HepG2 (cell line): ENCODE results near the gene MT1A. TPM values are rescaled to one million over a fixed set of nuclear protein-coding genes. Genes with fewer than 3 reads are reported as not detected.

ENCODE experiments used
- ATF1 ChIP-seq: IDR thresholded peaks from 2 replicates; pipeline ENCODE4 v1.6.1; 2016; ENCODE audit warnings: mild to moderate bottlenecking, control low read depth
- ESRRA ChIP-seq: sonication (generic); formaldehyde crosslinking; IDR thresholded peaks from 2 replicates; pipeline ENCODE4 v1.5.1; 2020; ENCODE audit warnings: mild to moderate bottlenecking, low read depth, missing genetic modification reagents
- NCOR1 ChIP-seq: fragments of 200-600 bp; sonication (generic); IDR thresholded peaks from 2 replicates; pipeline ENCODE4 v1.7.0; 2017; ENCODE audit warnings: antibody characterized with exemption, low read length, borderline replicate concordance
- NONO ChIP-seq, 2 experiments: fragments of 450-650 bp in 1 of 2; sonication (generic) in 1 of 2; formaldehyde crosslinking in 1 of 2; IDR thresholded peaks in 1 of 2; conservative IDR thresholded peaks in 1 of 2; 2 replicates each; pipeline versions ENCODE4 v1.6.1 to v1.8.0; 2017 to 2022; ENCODE audit warnings: mild to moderate bottlenecking in 1 of 2, missing genetic modification reagents in 1 of 2, moderate library complexity in 1 of 2
- SETDB1 ChIP-seq: sonication (generic); formaldehyde crosslinking; IDR thresholded peaks from 2 replicates; pipeline ENCODE4 v1.5.1; 2020; ENCODE audit warnings: missing genetic modification reagents, mild to moderate bottlenecking, borderline replicate concordance
- ZBTB8A ChIP-seq: sonication (generic); formaldehyde crosslinking; IDR thresholded peaks from 2 replicates; pipeline ENCODE4 v1.4.0; 2020; ENCODE audit warnings: mild to moderate bottlenecking, low read depth, missing genetic modification reagents, borderline replicate concordance
- ZC3H13 ChIP-seq: sonication (generic); formaldehyde crosslinking; IDR thresholded peaks from 2 replicates; pipeline ENCODE4 v1.8.1; 2023; ENCODE audit warnings: mild to moderate bottlenecking, missing genetic modification reagents, moderate library complexity
- ZNF136 ChIP-seq: sonication (generic); formaldehyde crosslinking; IDR thresholded peaks from 2 replicates; pipeline ENCODE4 v1.8.1; 2022; ENCODE audit warnings: low read depth, mild to moderate bottlenecking, moderate library complexity, missing genetic modification reagents
- ZNF160 ChIP-seq: sonication (generic); formaldehyde crosslinking; IDR thresholded peaks from 2 replicates; pipeline ENCODE4 v1.8.0; 2022; ENCODE audit warnings: mild to moderate bottlenecking, inconsistent platforms, missing genetic modification reagents
- ZNF251 ChIP-seq: sonication (generic); formaldehyde crosslinking; IDR thresholded peaks from 2 replicates; pipeline ENCODE4 v1.9.0; 2021; ENCODE audit warnings: mild to moderate bottlenecking, missing genetic modification reagents
- polyA plus RNA-seq, 8 experiments: library from polyadenylated mRNA; depleted of rRNA in 3 of 8; stranded (reverse) in 7 of 8; unstranded in 1 of 8; fragments of >200 nt; fragmentation: Illumina TruSeq in 4 of 8; extraction: Trizol in 4 of 8; gene quantifications; 2 replicates each; pipeline versions ENCODE4 v1.2.1 to v1.2.3, GENCODE V29; 2011 to 2016; ENCODE audit warnings: low read depth in 4 of 8, missing spikeins in 1 of 8, mixed read lengths in 1 of 8; ENCODE audit not compliant: insufficient read depth in 1 of 8
- total RNA-seq, 5 experiments: library from RNA; depleted of rRNA; stranded (reverse); fragments of >200 nt; fragmentation: Illumina TruSeq; extraction: Trizol; gene quantifications; 2 replicates each; pipeline ENCODE4 v1.2.3, GENCODE V29; 2016; ENCODE audit warnings: low read depth in 1 of 5
- TF ChIP-seq, protein P1 (sequence below): sonication (generic); formaldehyde crosslinking; IDR thresholded peaks from 2 replicates; pipeline ENCODE4 v1.5.0; 2020; ENCODE audit warnings: mild to moderate bottlenecking, missing genetic modification reagents, borderline replicate concordance
- TF ChIP-seq, protein P2 (sequence below): IDR thresholded peaks from 2 replicates; pipeline ENCODE4 v1.4.0; 2020; ENCODE audit warnings: mild to moderate bottlenecking, missing genetic modification reagents
- TF ChIP-seq, protein P3 (sequence below): sonication (generic); formaldehyde crosslinking; IDR thresholded peaks from 2 replicates; pipeline ENCODE4 v1.5.0; 2020; ENCODE audit warnings: missing genetic modification reagents
- TF ChIP-seq, protein P4 (sequence below): sonication (generic); formaldehyde crosslinking; IDR thresholded peaks from 2 replicates; pipeline ENCODE4 v1.8.0; 2022; ENCODE audit warnings: low read depth, missing genetic modification reagents

MT1A gene
- total and polyA plus RNA-seq, 2 of the 13 experiments (the other 11 are each of a cell fraction or from before 2014, with no cell fraction given), result 8.3 to 10.4 TPM

DNA sequence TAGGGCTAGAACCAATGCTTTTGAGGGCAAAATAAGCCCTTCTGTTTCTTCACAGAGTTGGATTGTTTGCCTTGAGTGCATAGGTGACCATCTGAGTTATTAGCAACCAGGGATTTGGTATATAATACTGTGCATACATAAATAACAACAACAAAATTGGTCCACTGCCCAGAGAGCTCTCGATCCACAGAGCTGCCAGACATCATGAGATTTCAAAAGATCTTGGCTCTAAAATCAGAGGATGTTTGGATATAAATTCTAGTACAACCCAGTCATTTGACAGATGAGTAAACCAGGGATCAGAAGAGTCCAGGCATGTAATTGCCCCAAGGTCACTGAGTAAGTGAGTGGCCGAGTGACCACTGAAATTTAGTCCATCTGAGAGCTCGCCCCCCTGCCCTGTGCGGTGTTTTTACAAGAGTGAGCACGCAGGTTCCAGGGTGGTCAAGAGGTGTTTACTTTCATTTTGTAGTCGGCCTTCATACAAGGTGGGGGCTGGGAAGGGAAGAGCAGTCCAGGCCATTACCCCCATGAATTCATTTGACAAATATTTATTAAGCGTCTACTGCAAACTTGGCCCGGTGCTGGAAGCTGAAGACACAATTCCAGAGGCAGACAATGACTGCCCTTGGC, 31.9 kb upstream of the MT1A start (continued):
- TF ChIP-seq, protein P1, sequence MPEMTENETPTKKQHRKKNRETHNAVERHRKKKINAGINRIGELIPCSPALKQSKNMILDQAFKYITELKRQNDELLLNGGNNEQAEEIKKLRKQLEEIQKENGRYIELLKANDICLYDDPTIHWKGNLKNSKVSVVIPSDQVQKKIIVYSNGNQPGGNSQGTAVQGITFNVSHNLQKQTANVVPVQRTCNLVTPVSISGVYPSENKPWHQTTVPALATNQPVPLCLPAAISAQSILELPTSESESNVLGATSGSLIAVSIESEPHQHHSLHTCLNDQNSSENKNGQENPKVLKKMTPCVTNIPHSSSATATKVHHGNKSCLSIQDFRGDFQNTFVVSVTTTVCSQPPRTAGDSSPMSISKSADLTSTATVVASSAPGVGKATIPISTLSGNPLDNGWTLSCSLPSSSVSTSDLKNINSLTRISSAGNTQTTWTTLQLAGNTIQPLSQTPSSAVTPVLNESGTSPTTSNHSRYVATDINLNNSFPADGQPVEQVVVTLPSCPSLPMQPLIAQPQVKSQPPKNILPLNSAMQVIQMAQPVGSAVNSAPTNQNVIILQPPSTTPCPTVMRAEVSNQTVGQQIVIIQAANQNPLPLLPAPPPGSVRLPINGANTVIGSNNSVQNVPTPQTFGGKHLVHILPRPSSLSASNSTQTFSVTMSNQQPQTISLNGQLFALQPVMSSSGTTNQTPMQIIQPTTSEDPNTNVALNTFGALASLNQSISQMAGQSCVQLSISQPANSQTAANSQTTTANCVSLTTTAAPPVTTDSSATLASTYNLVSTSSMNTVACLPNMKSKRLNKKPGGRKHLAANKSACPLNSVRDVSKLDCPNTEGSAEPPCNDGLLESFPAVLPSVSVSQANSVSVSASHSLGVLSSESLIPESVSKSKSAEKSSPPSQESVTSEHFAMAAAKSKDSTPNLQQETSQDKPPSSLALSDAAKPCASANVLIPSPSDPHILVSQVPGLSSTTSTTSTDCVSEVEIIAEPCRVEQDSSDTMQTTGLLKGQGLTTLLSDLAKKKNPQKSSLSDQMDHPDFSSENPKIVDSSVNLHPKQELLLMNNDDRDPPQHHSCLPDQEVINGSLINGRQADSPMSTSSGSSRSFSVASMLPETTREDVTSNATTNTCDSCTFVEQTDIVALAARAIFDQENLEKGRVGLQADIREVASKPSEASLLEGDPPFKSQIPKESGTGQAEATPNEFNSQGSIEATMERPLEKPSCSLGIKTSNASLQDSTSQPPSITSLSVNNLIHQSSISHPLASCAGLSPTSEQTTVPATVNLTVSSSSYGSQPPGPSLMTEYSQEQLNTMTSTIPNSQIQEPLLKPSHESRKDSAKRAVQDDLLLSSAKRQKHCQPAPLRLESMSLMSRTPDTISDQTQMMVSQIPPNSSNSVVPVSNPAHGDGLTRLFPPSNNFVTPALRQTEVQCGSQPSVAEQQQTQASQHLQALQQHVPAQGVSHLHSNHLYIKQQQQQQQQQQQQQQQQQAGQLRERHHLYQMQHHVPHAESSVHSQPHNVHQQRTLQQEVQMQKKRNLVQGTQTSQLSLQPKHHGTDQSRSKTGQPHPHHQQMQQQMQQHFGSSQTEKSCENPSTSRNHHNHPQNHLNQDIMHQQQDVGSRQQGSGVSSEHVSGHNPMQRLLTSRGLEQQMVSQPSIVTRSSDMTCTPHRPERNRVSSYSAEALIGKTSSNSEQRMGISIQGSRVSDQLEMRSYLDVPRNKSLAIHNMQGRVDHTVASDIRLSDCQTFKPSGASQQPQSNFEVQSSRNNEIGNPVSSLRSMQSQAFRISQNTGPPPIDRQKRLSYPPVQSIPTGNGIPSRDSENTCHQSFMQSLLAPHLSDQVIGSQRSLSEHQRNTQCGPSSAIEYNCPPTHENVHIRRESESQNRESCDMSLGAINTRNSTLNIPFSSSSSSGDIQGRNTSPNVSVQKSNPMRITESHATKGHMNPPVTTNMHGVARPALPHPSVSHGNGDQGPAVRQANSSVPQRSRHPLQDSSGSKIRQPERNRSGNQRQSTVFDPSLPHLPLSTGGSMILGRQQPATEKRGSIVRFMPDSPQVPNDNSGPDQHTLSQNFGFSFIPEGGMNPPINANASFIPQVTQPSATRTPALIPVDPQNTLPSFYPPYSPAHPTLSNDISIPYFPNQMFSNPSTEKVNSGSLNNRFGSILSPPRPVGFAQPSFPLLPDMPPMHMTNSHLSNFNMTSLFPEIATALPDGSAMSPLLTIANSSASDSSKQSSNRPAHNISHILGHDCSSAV, result no peak
- TF ChIP-seq NCOR1 (peak; percentile 66; the same call in 1 of the 2 replicates), ESRRA (CRISPR knock-in tag) (no peak), ZNF136 (CRISPR knock-in tag) (peak; percentile 75; the same call in 1 of the 2 replicates), SETDB1 (no peak), ZNF251 (CRISPR knock-in tag) (no peak), ZNF160 (CRISPR knock-in tag) (no peak), ATF1 (CRISPR knock-in tag) (no peak; the same call in 1 of the 2 replicates), NONO (IDR thresholded peaks at IDR 0.05) (no peak), NONO (CRISPR knock-in tag; conservative IDR thresholded peaks at IDR 0.05) (peak; percentile 80; the same call in 1 of the 2 replicates), ZBTB8A (CRISPR knock-in tag) (no peak), ZC3H13 (CRISPR knock-in tag) (peak; percentile 77)
- TF ChIP-seq, protein P2, sequence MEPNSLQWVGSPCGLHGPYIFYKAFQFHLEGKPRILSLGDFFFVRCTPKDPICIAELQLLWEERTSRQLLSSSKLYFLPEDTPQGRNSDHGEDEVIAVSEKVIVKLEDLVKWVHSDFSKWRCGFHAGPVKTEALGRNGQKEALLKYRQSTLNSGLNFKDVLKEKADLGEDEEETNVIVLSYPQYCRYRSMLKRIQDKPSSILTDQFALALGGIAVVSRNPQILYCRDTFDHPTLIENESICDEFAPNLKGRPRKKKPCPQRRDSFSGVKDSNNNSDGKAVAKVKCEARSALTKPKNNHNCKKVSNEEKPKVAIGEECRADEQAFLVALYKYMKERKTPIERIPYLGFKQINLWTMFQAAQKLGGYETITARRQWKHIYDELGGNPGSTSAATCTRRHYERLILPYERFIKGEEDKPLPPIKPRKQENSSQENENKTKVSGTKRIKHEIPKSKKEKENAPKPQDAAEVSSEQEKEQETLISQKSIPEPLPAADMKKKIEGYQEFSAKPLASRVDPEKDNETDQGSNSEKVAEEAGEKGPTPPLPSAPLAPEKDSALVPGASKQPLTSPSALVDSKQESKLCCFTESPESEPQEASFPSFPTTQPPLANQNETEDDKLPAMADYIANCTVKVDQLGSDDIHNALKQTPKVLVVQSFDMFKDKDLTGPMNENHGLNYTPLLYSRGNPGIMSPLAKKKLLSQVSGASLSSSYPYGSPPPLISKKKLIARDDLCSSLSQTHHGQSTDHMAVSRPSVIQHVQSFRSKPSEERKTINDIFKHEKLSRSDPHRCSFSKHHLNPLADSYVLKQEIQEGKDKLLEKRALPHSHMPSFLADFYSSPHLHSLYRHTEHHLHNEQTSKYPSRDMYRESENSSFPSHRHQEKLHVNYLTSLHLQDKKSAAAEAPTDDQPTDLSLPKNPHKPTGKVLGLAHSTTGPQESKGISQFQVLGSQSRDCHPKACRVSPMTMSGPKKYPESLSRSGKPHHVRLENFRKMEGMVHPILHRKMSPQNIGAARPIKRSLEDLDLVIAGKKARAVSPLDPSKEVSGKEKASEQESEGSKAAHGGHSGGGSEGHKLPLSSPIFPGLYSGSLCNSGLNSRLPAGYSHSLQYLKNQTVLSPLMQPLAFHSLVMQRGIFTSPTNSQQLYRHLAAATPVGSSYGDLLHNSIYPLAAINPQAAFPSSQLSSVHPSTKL, result peak; percentile 43; the same call in 1 of the 2 replicates
- TF ChIP-seq, protein P3, sequence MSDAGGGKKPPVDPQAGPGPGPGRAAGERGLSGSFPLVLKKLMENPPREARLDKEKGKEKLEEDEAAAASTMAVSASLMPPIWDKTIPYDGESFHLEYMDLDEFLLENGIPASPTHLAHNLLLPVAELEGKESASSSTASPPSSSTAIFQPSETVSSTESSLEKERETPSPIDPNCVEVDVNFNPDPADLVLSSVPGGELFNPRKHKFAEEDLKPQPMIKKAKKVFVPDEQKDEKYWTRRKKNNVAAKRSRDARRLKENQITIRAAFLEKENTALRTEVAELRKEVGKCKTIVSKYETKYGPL (CRISPR knock-in tag), result 0 out of 2 replicates have a peak, but pooled peaks have one; percentile 17
- TF ChIP-seq, protein P4, sequence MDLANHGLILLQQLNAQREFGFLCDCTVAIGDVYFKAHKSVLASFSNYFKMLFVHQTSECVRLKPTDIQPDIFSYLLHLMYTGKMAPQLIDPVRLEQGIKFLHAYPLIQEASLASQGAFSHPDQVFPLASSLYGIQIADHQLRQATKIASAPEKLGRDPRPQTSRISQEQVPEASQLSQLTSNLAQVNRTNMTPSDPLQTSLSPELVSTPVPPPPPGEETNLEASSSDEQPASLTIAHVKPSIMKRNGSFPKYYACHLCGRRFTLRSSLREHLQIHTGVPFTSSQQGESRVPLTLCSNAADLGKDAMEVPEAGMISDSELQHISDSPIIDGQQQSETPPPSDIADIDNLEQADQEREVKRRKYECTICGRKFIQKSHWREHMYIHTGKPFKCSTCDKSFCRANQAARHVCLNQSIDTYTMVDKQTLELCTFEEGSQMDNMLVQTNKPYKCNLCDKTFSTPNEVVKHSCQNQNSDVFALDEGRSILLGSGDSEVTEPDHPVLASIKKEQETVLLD (CRISPR knock-in tag), result peak; percentile 52; the same call in 1 of the 2 replicates
